IMR-90 (cell line): ENCODE measurements around the gene MTX3. TPM values are rescaled to one million over a fixed set of nuclear protein-coding genes. Genes with fewer than 3 reads are reported as not detected.

Experiments
- ATAC-seq: fragments of 200-7000 bp; cut with Tn5 transposase; 2 replicates; pipeline ENCODE4 v1.9.1; 2020; ENCODE audit warnings: low read depth, mild to moderate bottlenecking, moderate library complexity
- Bru-seq: library from RNA; stranded (reverse); fragments of 400-500 nt; gene quantifications from one replicate; lab custom pipeline; 2021; lab: Mats Ljungman, UMichigan
- BruChase-seq, 2 experiments: library from RNA; stranded (reverse); fragments of 400-500 nt; gene quantifications; one replicate each; lab custom pipeline; 2021; lab: Mats Ljungman, UMichigan
- BruUV-seq: library from RNA; stranded (reverse); fragments of 400-500 nt; replicated peaks from 2 replicates; lab custom pipeline; 2021; lab: Mats Ljungman, UMichigan
- CTCF ChIA-PET: fragments of 300-600 bp; formaldehyde crosslinking; extraction: SDS; loops from one replicate; lab custom pipeline; 2021; ENCODE audit warnings: antibody characterized with exemption; lab: Yijun Ruan, JAX
- POLR2A ChIA-PET: fragments of 300-600 bp; sonication (Branson Sonifier 250); formaldehyde crosslinking; loops from one replicate; lab custom pipeline; 2022; ENCODE audit warnings: antibody characterized with exemption; ENCODE audit not compliant: unreplicated experiment; lab: Charles Lee
- DNase-seq: peaks from one replicate; pipeline ENCODE4 v3.0.0; 2013
- H2AFZ ChIP-seq: replicated peaks from 2 replicates; pipeline ENCODE3; 2013; ENCODE audit warnings: low read length, mild to moderate bottlenecking; ENCODE audit not compliant: poor library complexity
- H2AK5ac ChIP-seq: 2 replicates; pipeline ENCODE4 v1.6.1; 2013; ENCODE audit warnings: low read depth, low read length, inconsistent platforms
- H2AK9ac ChIP-seq: replicated peaks from 2 replicates; pipeline ENCODE3; 2013; ENCODE audit warnings: mild to moderate bottlenecking, low read depth, low read length, moderate library complexity; ENCODE audit not compliant: poor library complexity
- H2BK120ac ChIP-seq: 2 replicates; pipeline ENCODE4 v1.6.1; 2013; ENCODE audit warnings: low read depth, low read length, inconsistent platforms
- H2BK15ac ChIP-seq: 3 replicates; pipeline ENCODE4 v1.6.1; 2013; ENCODE audit warnings: low read depth, low read length, inconsistent platforms
- H2BK20ac ChIP-seq: 2 replicates; pipeline ENCODE4 v1.6.1; 2013; ENCODE audit warnings: low read depth, mild to moderate bottlenecking, inconsistent platforms, low read length, moderate library complexity
- H2BK5ac ChIP-seq: 2 replicates; pipeline ENCODE4 v1.6.1; 2013; ENCODE audit warnings: mild to moderate bottlenecking, low read depth, low read length, inconsistent platforms; ENCODE audit not compliant: poor library complexity, severe bottlenecking
- H3K14ac ChIP-seq: replicated peaks from 2 replicates; pipeline ENCODE4 v1.6.1; 2013; ENCODE audit warnings: low read depth, low read length, inconsistent platforms
- H3K18ac ChIP-seq: 2 replicates; pipeline ENCODE4 v1.6.1; 2013; ENCODE audit warnings: low read depth, low read length, control low read depth
- H3K23ac ChIP-seq: 2 replicates; pipeline ENCODE4 v1.6.1; 2013; ENCODE audit warnings: low read depth, low read length, inconsistent platforms
- H3K27ac ChIP-seq: 2 replicates; pipeline ENCODE4 v1.5.1; 2013; ENCODE audit warnings: mild to moderate bottlenecking, control low read depth, low read length; ENCODE audit not compliant: insufficient read depth
- H3K27me3 ChIP-seq: 2 replicates; pipeline ENCODE4 v1.6.1; 2013; ENCODE audit warnings: low read length; ENCODE audit not compliant: control insufficient read depth, insufficient read depth
- H3K36me3 ChIP-seq: 2 replicates; pipeline ENCODE4 v1.6.1; 2013; ENCODE audit warnings: low read length, mixed read lengths; ENCODE audit not compliant: control insufficient read depth, insufficient read depth
- H3K4ac ChIP-seq: 2 replicates; pipeline ENCODE4 v1.6.1; 2013; ENCODE audit warnings: low read depth, low read length, inconsistent platforms
- H3K4me1 ChIP-seq: 2 replicates; pipeline ENCODE4 v1.6.1; 2013; ENCODE audit warnings: low read length, mixed read lengths; ENCODE audit not compliant: control insufficient read depth, insufficient read depth
- H3K4me2 ChIP-seq: 2 replicates; pipeline ENCODE4 v1.6.1; 2013; ENCODE audit warnings: low read depth, mild to moderate bottlenecking, control low read depth, low read length, moderate library complexity
- H3K4me3 ChIP-seq: 2 replicates; pipeline ENCODE4 v1.5.1; 2013; ENCODE audit warnings: low read depth, mild to moderate bottlenecking, control low read depth, low read length, moderate library complexity; ENCODE audit not compliant: insufficient read depth
- H3K56ac ChIP-seq: 2 replicates; pipeline ENCODE4 v1.6.1; 2013; ENCODE audit warnings: low read length, inconsistent platforms; ENCODE audit not compliant: insufficient read depth; ENCODE audit errors: extremely low read depth
- H3K79me1 ChIP-seq, 2 experiments: 2 replicates each; pipeline ENCODE4 v1.6.1; 2013; ENCODE audit warnings: low read length in 2 of 2, inconsistent platforms in 1 of 2, low read depth in 1 of 2
- H3K9ac ChIP-seq: 2 replicates; pipeline ENCODE4 v1.6.1; 2013; ENCODE audit warnings: low read depth, low read length, control low read depth
- H3K9me1 ChIP-seq: 2 replicates; pipeline ENCODE4 v1.6.1; 2013; ENCODE audit warnings: low read length, inconsistent platforms; ENCODE audit not compliant: insufficient read depth
- H3K9me3 ChIP-seq: 2 replicates; pipeline ENCODE4 v1.6.1; 2013; ENCODE audit warnings: low read length; ENCODE audit not compliant: control insufficient read depth, insufficient read depth
- H4K20me1 ChIP-seq: 2 replicates; pipeline ENCODE4 v1.6.1; 2013; ENCODE audit warnings: low read length, inconsistent platforms; ENCODE audit not compliant: insufficient read depth
- H4K5ac ChIP-seq: 2 replicates; pipeline ENCODE4 v1.6.1; 2013; ENCODE audit warnings: mild to moderate bottlenecking, low read depth, low read length, control low read depth
- H4K8ac ChIP-seq, 2 experiments: 2 replicates each; pipeline ENCODE4 v1.6.1; 2013; ENCODE audit warnings: low read depth in 2 of 2, low read length in 2 of 2, control low read depth in 1 of 2, inconsistent platforms in 1 of 2
- H4K91ac ChIP-seq: 2 replicates; pipeline ENCODE4 v1.6.1; 2013; ENCODE audit warnings: low read depth, low read length, inconsistent platforms; ENCODE audit not compliant: insufficient read depth
- BHLHE40 ChIP-seq: fragments of 150-350 bp; IDR thresholded peaks from 2 replicates; pipeline ENCODE4 v1.6.1; 2016; ENCODE audit warnings: mild to moderate bottlenecking, low read depth, low read length
- CHD1 ChIP-seq: IDR thresholded peaks from 2 replicates; pipeline ENCODE4 v1.6.1; 2012; ENCODE audit warnings: low read depth, low read length, improper control_type of control experiment
- MAZ ChIP-seq: IDR thresholded peaks from 2 replicates; pipeline ENCODE4 v1.6.1; 2012; ENCODE audit warnings: low read depth, mild to moderate bottlenecking, low read length, improper control_type of control experiment, moderate library complexity, borderline replicate concordance
- MXI1 ChIP-seq: IDR thresholded peaks from 2 replicates; pipeline ENCODE4 v1.6.1; 2012; ENCODE audit warnings: low read depth, mild to moderate bottlenecking, low read length, moderate library complexity, borderline replicate concordance
- POLR2A ChIP-seq: IDR thresholded peaks from 2 replicates; pipeline ENCODE4 v1.6.1; 2012; ENCODE audit warnings: mild to moderate bottlenecking, low read depth, low read length
- RFX5 ChIP-seq: IDR thresholded peaks from 2 replicates; pipeline ENCODE4 v1.8.0; 2012; ENCODE audit warnings: low read depth, mild to moderate bottlenecking, low read length, moderate library complexity
- WGBS, 2 experiments: methylation state at CpG; one replicate each; pipeline versions ENCODE4 v1.1.5 to v1.1.7; 2013; ENCODE audit warnings: missing lambda C conversion rate in 2 of 2; ENCODE audit not compliant: insufficient read length in 1 of 2; ENCODE audit errors: extremely low coverage in 2 of 2; 5-methylcytosine and 5-hydroxymethylcytosine counted together
- dilution Hi-C: fragments of 300-500 bp; cut with HindIII; formaldehyde crosslinking; loops from one replicate; pipeline ENCODE4 v1.14.3; 2018; ENCODE audit warnings: low sequenced_read_pairs; ENCODE audit not compliant: unreplicated experiment
- in situ Hi-C: fragments of 300-500 bp; cut with MboI; formaldehyde crosslinking; loops from 3 replicates; pipeline ENCODE4 v1.14.3; 2019; ENCODE audit warnings: low sequenced_read_pairs, inconsistent platforms, mixed read lengths
- intact Hi-C: fragments of 100-400 bp; cut with micrococcal nuclease; formaldehyde crosslinking; loops from 2 replicates; pipeline ENCODE4 v1.10.0; 2022
- long read RNA-seq: library from polyadenylated mRNA; unstranded; transcript quantifications from one replicate; pipeline ENCODE4 v2.0.0, GENCODE V29; 2021; ENCODE audit not compliant: unreplicated experiment
- polyA plus RNA-seq, 3 experiments: library from polyadenylated mRNA; depleted of rRNA; stranded (reverse); fragments of >200 nt; gene quantifications; 2 replicates each; pipeline ENCODE4 v1.2.3, GENCODE V29; 2012; ENCODE audit warnings: low replicate concordance in 1 of 3
- total RNA-seq: library from RNA; depleted of rRNA; stranded (reverse); fragments of >200 nt; gene quantifications from 2 replicates; pipeline ENCODE4 v1.2.3, GENCODE V29; 2012; rRNA removed
- TF ChIP-seq, protein P1 (sequence below): fragments of 150-350 bp; IDR thresholded peaks from 2 replicates; pipeline ENCODE4 v1.6.1; 2017; ENCODE audit warnings: mild to moderate bottlenecking, antibody characterized with exemption, low read length, low read depth

The MTX3 gene, protein sequence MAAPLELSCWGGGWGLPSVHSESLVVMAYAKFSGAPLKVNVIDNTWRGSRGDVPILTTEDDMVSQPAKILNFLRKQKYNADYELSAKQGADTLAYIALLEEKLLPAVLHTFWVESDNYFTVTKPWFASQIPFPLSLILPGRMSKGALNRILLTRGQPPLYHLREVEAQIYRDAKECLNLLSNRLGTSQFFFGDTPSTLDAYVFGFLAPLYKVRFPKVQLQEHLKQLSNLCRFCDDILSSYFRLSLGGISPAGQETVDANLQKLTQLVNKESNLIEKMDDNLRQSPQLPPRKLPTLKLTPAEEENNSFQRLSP
- total RNA-seq = 12.7 and 13.6 TPM in 2 replicates
- 4.0 and 6.6 TPM in 2 replicates for polyA plus RNA-seq (2012; rRNA removed)
- polyA plus RNA-seq (2012; cell fraction: cytosol; rRNA removed) = 0.68 and 1.3 TPM in 2 replicates
- polyA plus RNA-seq (2012; cell fraction: nucleus; rRNA removed; ENCODE audit: low replicate concordance) = 2.0 and 13.9 TPM in 2 replicates
- percentile 73 among the genes with signal in this experiment for Bru-seq, nascent RNA
- BruChase-seq, experiment 1, labeled RNA remaining after a 6-hour chase = percentile 84 among the genes with signal in this experiment
- percentile 95 among the genes with signal in this experiment for BruChase-seq, experiment 2, labeled RNA remaining after a 2-hour chase
- long read RNA-seq, transcript MTX3-201 (8 exons, 1,655 nt) = major isoform, 8 of 12 reads
- long read RNA-seq, partial matches to known transcripts = 2 of 12 reads
- long read RNA-seq, other reads (novel, unspliced or antisense) = 2 of 12 reads

DNA sequence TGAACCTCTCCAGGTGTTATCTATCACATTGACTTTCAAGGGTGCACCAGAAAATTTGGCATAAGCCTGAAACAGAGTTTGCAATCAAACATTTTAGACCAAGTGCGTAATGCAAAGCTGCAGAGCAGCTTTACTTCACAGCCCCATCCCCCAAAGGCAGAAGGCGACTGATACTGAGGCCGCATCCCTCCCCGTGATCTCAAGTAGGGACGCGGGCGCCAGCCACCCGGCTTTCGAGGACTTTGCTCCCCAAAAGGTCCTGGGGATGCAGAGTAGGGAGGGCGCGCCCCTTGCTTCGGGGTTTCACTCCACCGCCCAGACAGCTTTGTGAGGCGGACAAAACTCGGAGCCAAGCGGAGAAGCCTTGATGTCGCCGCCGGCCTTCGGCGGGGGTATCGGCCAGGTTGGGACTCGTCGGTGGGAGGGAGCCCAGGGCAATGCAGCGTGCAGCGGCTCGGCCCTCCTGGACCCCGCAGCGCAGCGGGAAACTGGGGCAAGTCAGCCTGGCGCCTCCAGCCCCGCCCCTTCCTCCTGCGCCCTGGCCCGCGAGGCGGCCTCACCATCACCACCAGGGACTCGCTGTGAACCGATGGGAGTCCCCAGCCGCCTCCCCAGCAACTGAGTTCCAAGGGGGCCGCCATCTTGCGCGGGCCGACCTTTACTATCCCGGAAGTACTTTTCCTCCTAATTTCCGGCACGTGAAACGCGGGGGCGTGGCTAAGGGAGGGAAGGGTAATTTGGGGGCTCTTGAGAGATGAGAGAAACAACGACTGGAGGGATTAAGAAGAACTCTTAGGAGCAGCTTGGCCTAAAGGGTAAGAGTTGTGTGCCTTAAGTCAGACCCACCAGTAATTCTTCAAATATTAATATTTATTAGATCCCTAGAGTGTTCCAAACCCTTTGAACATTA lies at the start of gene MTX3:
Gene MTX3, minus strand, starts transcription at position 665 of the 910 bp plus-strand sequence. Its CDS starts 24 bp downstream, at position 641.
- peak within 1 kb of the TSS; percentile 95 to 100 for H4K8ac ChIP-seq
- peak within 1 kb of the TSS; percentile 100 for H4K5ac ChIP-seq
- ChIA-PET POLR2A (interaction anchor here (0.7 kb wide), 2 partner anchors 14 to 98 kb away, joined by 3 to 4 read pairs; no protein-coding TSS in a partner anchor), CTCF (interaction anchor here (0.5 to 0.6 kb wide), 2 partner anchors 48 to 92 kb away, joined by 3 read pairs; no protein-coding TSS in a partner anchor)
- ATAC-seq (peak; percentile 94), DNase-seq (peak; percentile 73)
- H3K36me3 ChIP-seq = peaks cover 12% of the 10 kb centered on the region
- peaks cover 3% of the 10 kb centered on the region; the same call in 1 of the 2 replicates for H3K9me1 ChIP-seq
- peak within 1 kb of the TSS; percentile 89 for H3K4me3 ChIP-seq
- peak within 1 kb of the TSS; percentile 83 for H3K14ac ChIP-seq
- H3K4me2 ChIP-seq = peak within 1 kb of the TSS; percentile 95
- H2AK5ac ChIP-seq = peak within 1 kb of the TSS; percentile 83; the same call in 1 of the 2 replicates
- no peak within 1 kb of the TSS for H2BK20ac ChIP-seq
- no peaks in the 10 kb centered on the region for H3K9me3 ChIP-seq
- H3K27ac ChIP-seq = peak within 1 kb of the TSS; percentile 70
- H3K18ac ChIP-seq = peak within 1 kb of the TSS; percentile 31
- H3K9ac ChIP-seq = peak within 1 kb of the TSS; percentile 81
- no peak for TF ChIP-seq RFX5
- TF ChIP-seq MXI1 = peak; percentile 42; the same call in 1 of the 2 replicates
- TF ChIP-seq MAZ = 0 out of 2 replicates have a peak, but pooled peaks have one; percentile 12
- TF ChIP-seq, protein P1, sequence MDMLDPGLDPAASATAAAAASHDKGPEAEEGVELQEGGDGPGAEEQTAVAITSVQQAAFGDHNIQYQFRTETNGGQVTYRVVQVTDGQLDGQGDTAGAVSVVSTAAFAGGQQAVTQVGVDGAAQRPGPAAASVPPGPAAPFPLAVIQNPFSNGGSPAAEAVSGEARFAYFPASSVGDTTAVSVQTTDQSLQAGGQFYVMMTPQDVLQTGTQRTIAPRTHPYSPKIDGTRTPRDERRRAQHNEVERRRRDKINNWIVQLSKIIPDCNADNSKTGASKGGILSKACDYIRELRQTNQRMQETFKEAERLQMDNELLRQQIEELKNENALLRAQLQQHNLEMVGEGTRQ = peak; percentile 77
- peak; percentile 56; the same call in 1 of the 2 replicates for TF ChIP-seq POLR2A
- TF ChIP-seq CHD1 = no peak
- peak; percentile 91 for TF ChIP-seq BHLHE40
- H3K79me1 ChIP-seq = peaks cover 15 to 21% of the 10 kb centered on the region in 2 experiments
- H3K4ac ChIP-seq = peak within 1 kb of the TSS; percentile 85
- H3K27me3 ChIP-seq = no peaks in the 10 kb centered on the region
- dilution Hi-C loops = no loop called here
- peak within 1 kb of the TSS; percentile 82 for H4K91ac ChIP-seq
- peak within 1 kb of the TSS; percentile 83 for H3K56ac ChIP-seq
- H4K20me1 ChIP-seq = no peaks in the 10 kb centered on the region
- H2AK9ac ChIP-seq = peak within 1 kb of the TSS; percentile 89
- WGBS, 2 experiments = 0% methylated on average over 14 of the region's 50 CpGs; no CpG with 5 or more reads in 1 of the 2 experiments
- peak within 1 kb of the TSS; percentile 97 for H2AFZ ChIP-seq
- peak within 1 kb of the TSS; percentile 69 for H3K23ac ChIP-seq
- peak within 1 kb of the TSS; percentile 35; the same call in 1 of the 2 replicates for H2BK120ac ChIP-seq
- in situ Hi-C loops = no loop called here
- H2BK15ac ChIP-seq = peak within 1 kb of the TSS; percentile 49; the same call in 1 of the 3 replicates
- peak within 1 kb of the TSS; percentile 64 for H2BK5ac ChIP-seq
- BruUV-seq = no TSS peak
- intact Hi-C loops = no loop called here
- H3K4me1 ChIP-seq = peaks cover 4% of the 10 kb centered on the region
